Thymus (tissue), 11 donors: ENCODE results near the gene ZNF25. TPM values are rescaled to one million over a fixed set of nuclear protein-coding genes. Genes with fewer than 3 reads are reported as not detected.
"Not testable (repeated sequence)": the region's sequence is repeated elsewhere in the genome, so short reads cannot be mapped to it uniquely, and the experiment has no call there.

Source experiments
- DNase-seq, 9 donors: peaks; one replicate each; pipeline ENCODE4 v3.0.0-alpha.2; 2013; ENCODE audit warnings: low spot score in 9 of 9, low read depth in 6 of 9, missing footprints in 1 of 9
- H3K27ac ChIP-seq, 2 donors: one replicate each; pipeline ENCODE4 v1.5.1; 2013; ENCODE audit warnings: control low read depth in 1 of 2, low read depth in 1 of 2, low read length in 1 of 2, mild to moderate bottlenecking in 1 of 2, moderate library complexity in 1 of 2
- H3K27me3 ChIP-seq, 2 donors: one replicate each; pipeline ENCODE4 v1.5.1; 2013; ENCODE audit warnings: low read length in 1 of 2; ENCODE audit not compliant: control insufficient read depth in 2 of 2, insufficient read depth in 1 of 2
- H3K36me3 ChIP-seq, 2 donors: one replicate each; pipeline ENCODE4 v1.5.1; 2013; ENCODE audit warnings: low read length in 1 of 2, mild to moderate bottlenecking in 1 of 2, moderate library complexity in 1 of 2; ENCODE audit not compliant: control insufficient read depth in 2 of 2, insufficient read depth in 2 of 2
- H3K4me1 ChIP-seq, 2 donors: one replicate each; pipeline ENCODE4 v1.5.1; 2013; ENCODE audit warnings: low read length in 2 of 2; ENCODE audit not compliant: control insufficient read depth in 2 of 2, insufficient read depth in 2 of 2
- H3K4me3 ChIP-seq, 2 donors: one replicate each; pipeline ENCODE4 v1.5.1; 2013; ENCODE audit warnings: low read length in 2 of 2, control low read depth in 1 of 2, mild to moderate bottlenecking in 1 of 2
- H3K9me3 ChIP-seq, 2 donors: one replicate each; pipeline ENCODE4 v1.5.1; 2013; ENCODE audit warnings: low read length in 1 of 2, mild to moderate bottlenecking in 1 of 2; ENCODE audit not compliant: control insufficient read depth in 2 of 2, insufficient read depth in 1 of 2
- WGBS: extraction: QIAGEN DNeasy Blood & Tissue Kit; methylation state at CpG from one replicate; pipeline ENCODE4 v1.1.7; 2013; 5-methylcytosine and 5-hydroxymethylcytosine counted together
- polyA plus RNA-seq: library from polyadenylated mRNA; stranded (reverse); fragments of 200-250 nt; gene quantifications from one replicate; pipeline ENCODE4 v1.2.3, GENCODE V29; 2013
- total RNA-seq: library from RNA; stranded (reverse); fragments of 120-200 nt; gene quantifications from one replicate; pipeline ENCODE4 v1.2.4, GENCODE V29; 2013
- donor health status: healthy.

The ZNF25 gene
- total and polyA plus RNA-seq, 2 donors: 5.0 to 10.4 TPM

DNA sequence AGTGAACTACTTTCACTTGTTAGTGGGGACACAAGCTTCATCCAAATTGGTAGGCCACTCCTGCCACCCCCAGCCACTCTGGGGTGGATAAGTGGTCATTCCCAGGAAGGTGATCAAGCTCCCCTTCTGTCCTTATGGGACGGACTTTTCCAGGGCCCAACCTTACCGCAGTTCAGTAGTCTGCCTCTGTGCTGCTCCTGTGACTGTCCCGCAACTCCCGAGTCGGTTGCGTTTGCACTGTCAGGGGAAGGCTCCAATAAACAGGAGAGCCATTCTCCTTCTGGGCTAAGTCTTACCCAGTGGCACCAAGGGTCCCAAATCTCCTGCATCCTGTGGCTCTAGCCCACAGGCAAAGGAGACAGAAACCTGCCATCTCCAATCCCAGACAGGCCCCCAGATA lies 26.6 kb upstream of the ZNF25 start:
- no peak overlapping the region for H3K27ac ChIP-seq
- no peak overlapping the region for H3K4me3 ChIP-seq
- no peaks in the 10 kb centered on the region for H3K36me3 ChIP-seq
- H3K9me3 ChIP-seq: peaks cover 0 to 2% of the 10 kb centered on the region in 2 donors
- H3K4me1 ChIP-seq: no peaks in the 10 kb centered on the region
- no peaks in the 10 kb centered on the region for H3K27me3 ChIP-seq
- DNase-seq: no peak
- 99% methylated on average over 6 of the region's 6 CpGs for WGBS

DNA sequence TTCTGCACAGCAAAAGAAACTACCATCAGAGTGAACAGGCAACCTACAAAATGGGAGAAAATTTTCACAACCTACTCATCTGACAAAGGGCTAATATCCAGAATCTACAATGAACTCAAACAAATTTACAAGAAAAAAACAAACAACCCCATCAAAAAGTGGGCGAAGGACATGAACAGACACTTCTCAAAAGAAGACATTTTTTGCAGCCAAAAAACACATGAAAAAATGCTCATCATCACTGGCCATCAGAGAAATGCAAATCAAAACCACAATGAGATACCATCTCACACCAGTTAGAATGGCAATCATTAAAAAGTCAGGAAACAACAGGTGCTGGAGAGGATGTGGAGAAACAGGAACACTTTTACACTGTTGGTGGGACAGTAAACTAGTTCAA lies 24.0 kb upstream of the ZNF25 start:
- not testable (repeated sequence) for H3K4me1 ChIP-seq, H3K36me3 ChIP-seq, H3K4me3 ChIP-seq, H3K27ac ChIP-seq, DNase-seq, H3K27me3 ChIP-seq, H3K9me3 ChIP-seq
- 97% methylated on average over 1 of the region's 1 CpG for WGBS

DNA sequence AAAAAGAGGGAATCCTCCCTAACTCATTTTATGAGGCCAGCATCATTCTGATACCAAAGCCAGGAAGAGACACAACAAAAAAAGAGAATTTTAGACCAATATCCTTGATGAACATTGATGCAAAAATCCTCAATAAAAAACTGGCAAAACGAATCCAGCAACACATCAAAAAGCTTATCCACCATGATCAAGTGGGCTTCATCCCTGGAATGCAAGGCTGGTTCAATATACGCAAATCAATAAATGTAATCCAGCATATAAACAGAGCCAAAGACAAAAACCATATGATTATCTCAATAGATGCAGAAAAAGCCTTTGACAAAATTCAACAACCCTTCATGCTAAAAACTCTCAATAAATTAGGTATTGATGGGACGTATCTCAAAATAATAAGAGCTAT lies 22.5 kb upstream of the ZNF25 start:
- H3K9me3 ChIP-seq, H3K4me1 ChIP-seq, H3K36me3 ChIP-seq, H3K4me3 ChIP-seq, H3K27me3 ChIP-seq, H3K27ac ChIP-seq, DNase-seq: not testable (repeated sequence)
- WGBS: 82% methylated on average over 2 of the region's 3 CpGs

DNA sequence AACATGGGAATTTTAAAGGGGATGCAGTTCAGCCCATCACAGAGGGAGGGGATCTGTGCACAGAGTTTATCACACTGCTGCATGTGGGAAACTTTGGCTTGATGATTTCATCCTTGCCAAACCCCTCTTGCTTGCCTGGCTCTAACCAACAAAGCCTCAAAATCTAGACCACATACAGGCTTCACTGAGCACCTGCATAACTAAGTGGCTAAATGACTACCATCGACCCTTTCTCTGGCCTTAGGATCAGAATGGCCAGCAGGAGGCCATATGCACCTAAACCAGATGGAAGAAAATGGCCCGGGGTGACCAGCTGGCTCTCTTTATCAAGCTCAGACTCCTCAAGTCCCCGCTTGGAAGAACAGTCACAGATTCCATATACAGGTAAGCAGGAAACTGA lies 15.6 kb upstream of the ZNF25 start:
- Histone ChIP-seq H3K27me3 (no peaks in the 10 kb centered on the region), H3K27ac (no peak overlapping the region), H3K4me1 (no peaks in the 10 kb centered on the region), H3K9me3 (no peaks in the 10 kb centered on the region), H3K36me3 (no peaks in the 10 kb centered on the region), H3K4me3 (no peak overlapping the region)
- WGBS: 78% methylated on average over 3 of the region's 3 CpGs
- no peak for DNase-seq

DNA sequence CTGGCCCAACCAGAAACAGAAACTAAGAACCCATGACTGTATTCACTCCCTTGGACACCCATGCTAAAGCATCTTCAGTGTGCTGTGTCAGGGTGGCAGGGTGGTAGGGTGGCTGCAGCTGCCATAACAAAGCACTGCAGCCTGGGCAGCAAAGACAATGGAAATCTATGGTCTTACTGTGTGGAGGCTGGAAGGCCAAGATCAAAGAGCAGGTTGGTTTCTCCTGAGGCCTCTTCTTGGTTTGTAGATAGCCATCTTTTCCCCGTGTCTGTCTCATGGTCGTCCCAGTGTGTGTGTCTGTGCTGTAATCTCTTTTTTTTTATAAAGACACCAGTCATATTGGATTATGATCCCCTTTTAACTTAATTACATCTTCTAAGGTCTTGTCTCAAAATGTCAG lies 15.2 kb upstream of the ZNF25 start:
- 60% methylated on average over 2 of the region's 2 CpGs for WGBS
- Histone ChIP-seq H3K9me3 (no peaks in the 10 kb centered on the region), H3K36me3 (no peaks in the 10 kb centered on the region), H3K4me3 (no peak overlapping the region), H3K27ac (no peak overlapping the region), H3K27me3 (no peaks in the 10 kb centered on the region), H3K4me1 (no peaks in the 10 kb centered on the region)
- DNase-seq: no peak

DNA sequence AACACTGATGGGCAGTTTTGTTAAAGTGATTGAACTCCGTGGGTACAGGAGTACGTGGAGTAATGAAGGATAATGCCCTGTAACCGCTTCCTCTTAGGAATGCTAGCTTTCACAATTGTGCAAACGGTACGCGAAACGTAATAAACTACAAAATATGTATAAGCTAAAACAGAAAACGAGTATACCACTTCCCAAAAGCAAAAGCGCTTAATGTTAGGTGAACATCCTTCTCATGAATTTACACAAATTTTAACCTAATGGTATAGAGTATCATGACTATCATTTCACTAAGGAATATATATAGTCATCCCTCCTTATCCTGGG lies 395 bp upstream of the ZNF25 start:
- WGBS: 4% methylated on average over 9 of the region's 9 CpGs
- Histone ChIP-seq H3K27ac (peak overlapping the region; percentile 33 to 68), H3K27me3 (no peaks in the 10 kb centered on the region), H3K4me1 (peaks cover 4% of the 10 kb centered on the region in 2 donors), H3K9me3 (no peaks in the 10 kb centered on the region), H3K4me3 (peak overlapping the region; percentile 63 to 68), H3K36me3 (no peaks in the 10 kb centered on the region)
- no peak for DNase-seq

DNA sequence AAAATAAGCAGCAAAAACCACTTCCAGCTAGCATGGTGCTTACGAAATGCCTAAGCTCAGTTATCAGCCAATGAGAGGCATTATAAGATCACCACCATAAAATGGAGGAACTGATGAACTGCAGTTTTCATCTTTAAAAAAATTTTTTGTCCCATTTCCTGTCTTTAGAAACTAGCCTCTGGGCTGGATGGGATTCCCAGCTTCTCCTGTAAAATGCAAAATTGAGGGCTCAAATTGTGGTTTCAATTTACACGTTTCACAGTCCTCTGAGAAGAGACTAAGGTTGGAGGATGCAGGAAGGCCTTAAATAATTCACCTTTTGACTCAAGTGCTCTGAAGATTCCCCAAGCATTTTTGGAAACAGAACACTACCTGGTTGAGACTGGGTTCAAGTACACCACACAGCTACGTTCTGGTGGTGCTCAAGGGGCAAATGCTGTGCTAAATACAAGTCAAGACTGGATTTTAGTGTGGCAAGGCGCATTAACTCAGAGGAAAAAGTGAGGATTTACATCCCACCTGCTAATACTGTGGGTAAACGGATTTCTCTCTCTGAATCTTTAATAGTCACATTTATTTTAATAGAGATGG lies 951 bp downstream of the ZNF25 start:
- H3K4me3 ChIP-seq: peak overlapping the region; percentile 63 to 68
- no peaks in the 10 kb centered on the region for H3K36me3 ChIP-seq
- 45% methylated on average over 5 of the region's 5 CpGs for WGBS
- H3K9me3 ChIP-seq: no peaks in the 10 kb centered on the region
- peak overlapping the region; percentile 81 to 90 for H3K27ac ChIP-seq
- H3K27me3 ChIP-seq: no peaks in the 10 kb centered on the region
- DNase-seq: peak; percentile 2 to 51 (median 11)
- peaks cover 4% of the 10 kb centered on the region in 2 donors for H3K4me1 ChIP-seq

DNA sequence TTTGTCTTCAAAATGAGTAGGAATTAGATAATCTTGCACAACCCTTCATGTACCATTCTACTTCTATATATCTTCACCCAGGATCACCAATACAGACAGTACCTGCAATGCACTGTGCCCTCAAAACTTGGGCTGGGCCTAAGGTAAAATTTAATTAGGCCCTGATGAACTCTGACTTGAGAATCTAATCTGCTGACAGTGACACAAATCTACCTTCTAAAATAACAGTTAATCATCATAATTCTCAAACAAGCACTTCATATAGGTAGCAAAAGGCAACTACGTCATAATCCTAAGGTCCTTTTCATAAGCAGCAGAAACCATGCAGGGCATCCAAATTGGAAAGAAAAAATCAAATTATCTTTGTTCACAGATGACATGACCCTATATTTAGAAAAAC lies 4.1 kb downstream of the ZNF25 start:
- H3K36me3 ChIP-seq: no peaks in the 10 kb centered on the region
- H3K27me3 ChIP-seq: no peaks in the 10 kb centered on the region
- H3K9me3 ChIP-seq: peaks cover 0 to 2% of the 10 kb centered on the region in 2 donors
- 99% methylated on average over 1 of the region's 1 CpG for WGBS
- H3K4me1 ChIP-seq: peaks cover 4% of the 10 kb centered on the region in 2 donors
- no peak for DNase-seq
- H3K27ac ChIP-seq: no peak overlapping the region
- no peak overlapping the region for H3K4me3 ChIP-seq

DNA sequence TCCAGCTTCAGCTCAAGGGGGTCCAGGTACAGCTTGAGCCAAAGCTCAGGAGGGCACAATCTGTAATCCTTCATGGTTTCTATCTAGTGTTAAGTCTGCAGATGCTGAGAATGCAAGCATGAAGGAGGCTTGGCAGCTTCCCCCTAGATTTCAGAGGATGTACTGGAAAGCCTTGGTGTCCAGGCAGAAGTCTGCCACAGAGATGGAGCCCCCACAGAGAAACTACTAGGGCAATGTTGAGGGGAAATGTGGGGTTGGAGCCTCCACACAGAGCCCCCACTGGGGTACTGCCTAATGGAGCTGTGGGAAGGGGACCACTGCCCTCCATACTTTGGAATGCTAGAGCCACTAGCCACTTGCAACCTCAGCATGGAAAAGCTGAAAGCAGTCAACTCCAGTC lies 11.4 kb downstream of the ZNF25 start:
- H3K4me3 ChIP-seq: no peak overlapping the region
- H3K4me1 ChIP-seq: no peaks in the 10 kb centered on the region
- H3K27me3 ChIP-seq: no peaks in the 10 kb centered on the region
- H3K9me3 ChIP-seq: peaks cover 2 to 13% of the 10 kb centered on the region in 2 donors
- no peak overlapping the region for H3K27ac ChIP-seq
- no peak for DNase-seq
- H3K36me3 ChIP-seq: no peaks in the 10 kb centered on the region
